GM13976 (cell line): ENCODE measurements around the gene LYPD5.
A peak's percentile ranks its signal among the peaks of the same experiment; 100 is the strongest.
"Not testable (repeated sequence)": the region's sequence is repeated elsewhere in the genome, so short reads cannot be mapped to it uniquely, and the experiment has no call there.

Experiments
- DNase-seq: peaks from one replicate; pipeline ENCODE4 v3.0.0; 2012; ENCODE audit warnings: low spot score
- in situ Hi-C: fragments of 300-500 bp; cut with MboI; formaldehyde crosslinking; loops from one replicate; pipeline ENCODE4 v1.12.0; 2022; ENCODE audit warnings: low sequenced_read_pairs, mixed read lengths, inconsistent platforms; ENCODE audit not compliant: unreplicated experiment
- TF ChIP-seq, protein P1 (sequence below): IDR thresholded peaks from 2 replicates; pipeline ENCODE4 v1.5.1; 2012; ENCODE audit warnings: borderline replicate concordance, mild to moderate bottlenecking; ENCODE audit not compliant: insufficient read depth; ENCODE audit errors: extremely low read depth, missing control alignments, control extremely low read depth

Gene LYPD5

DNA sequence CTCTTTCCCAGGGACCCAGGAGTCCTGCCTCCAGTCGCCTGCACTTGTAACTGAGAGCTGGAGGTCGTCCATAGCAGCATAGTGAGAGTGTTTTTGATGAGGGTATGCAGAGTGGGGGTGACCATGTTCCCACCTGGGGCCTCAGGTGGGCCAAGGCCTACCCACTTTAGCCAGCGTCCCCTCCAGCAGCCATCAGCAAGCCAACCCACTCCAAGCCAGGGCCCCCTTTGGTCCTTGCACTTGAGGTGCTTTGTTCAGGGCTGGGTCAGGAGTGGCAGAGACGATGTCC, 35.5 kb downstream of the LYPD5 start:
- in situ Hi-C loops = no loop called here
- TF ChIP-seq, protein P1, sequence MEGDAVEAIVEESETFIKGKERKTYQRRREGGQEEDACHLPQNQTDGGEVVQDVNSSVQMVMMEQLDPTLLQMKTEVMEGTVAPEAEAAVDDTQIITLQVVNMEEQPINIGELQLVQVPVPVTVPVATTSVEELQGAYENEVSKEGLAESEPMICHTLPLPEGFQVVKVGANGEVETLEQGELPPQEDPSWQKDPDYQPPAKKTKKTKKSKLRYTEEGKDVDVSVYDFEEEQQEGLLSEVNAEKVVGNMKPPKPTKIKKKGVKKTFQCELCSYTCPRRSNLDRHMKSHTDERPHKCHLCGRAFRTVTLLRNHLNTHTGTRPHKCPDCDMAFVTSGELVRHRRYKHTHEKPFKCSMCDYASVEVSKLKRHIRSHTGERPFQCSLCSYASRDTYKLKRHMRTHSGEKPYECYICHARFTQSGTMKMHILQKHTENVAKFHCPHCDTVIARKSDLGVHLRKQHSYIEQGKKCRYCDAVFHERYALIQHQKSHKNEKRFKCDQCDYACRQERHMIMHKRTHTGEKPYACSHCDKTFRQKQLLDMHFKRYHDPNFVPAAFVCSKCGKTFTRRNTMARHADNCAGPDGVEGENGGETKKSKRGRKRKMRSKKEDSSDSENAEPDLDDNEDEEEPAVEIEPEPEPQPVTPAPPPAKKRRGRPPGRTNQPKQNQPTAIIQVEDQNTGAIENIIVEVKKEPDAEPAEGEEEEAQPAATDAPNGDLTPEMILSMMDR = no peak
- no peak for DNase-seq

DNA sequence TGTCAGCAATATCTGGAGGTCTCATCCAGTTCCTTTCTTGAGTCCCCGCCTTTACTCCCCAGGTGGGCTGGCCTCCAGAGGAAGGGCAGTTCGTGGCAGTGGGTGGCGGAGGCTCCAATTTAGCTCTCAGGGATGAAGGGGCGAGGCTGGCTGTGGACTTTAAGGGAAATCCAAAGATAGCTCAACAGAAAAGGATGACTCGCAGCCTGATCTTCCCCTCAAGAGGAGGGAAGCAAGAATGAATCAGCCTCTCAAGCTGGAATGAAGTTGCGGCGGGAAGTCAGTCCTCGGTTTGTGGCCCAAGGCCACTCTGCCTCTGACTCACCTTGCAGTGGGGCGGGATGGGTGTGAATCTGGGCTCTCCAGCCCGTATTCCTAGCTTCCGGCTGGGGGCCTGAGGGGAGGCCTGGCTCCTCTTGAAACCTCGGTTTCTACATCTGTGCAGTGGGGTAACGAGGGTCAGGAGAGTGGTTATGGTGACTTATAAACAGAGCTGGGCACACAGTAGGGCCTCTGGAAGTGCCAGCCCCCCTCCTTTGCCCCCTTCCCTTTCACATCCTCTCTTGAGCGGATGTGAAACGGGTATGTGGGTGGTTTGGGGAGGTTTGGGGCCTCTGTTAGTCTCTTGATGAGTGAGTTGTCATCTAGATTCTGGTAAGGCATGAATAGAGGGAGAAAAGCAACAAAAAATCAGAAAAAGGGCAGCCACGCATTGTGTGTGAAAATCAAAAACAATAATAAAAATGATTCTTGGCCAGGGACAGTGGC, 37.0 kb downstream of the LYPD5 start:
- peak; percentile 72 for DNase-seq
- TF ChIP-seq, protein P1 = no peak
- in situ Hi-C loops = no loop called here

DNA sequence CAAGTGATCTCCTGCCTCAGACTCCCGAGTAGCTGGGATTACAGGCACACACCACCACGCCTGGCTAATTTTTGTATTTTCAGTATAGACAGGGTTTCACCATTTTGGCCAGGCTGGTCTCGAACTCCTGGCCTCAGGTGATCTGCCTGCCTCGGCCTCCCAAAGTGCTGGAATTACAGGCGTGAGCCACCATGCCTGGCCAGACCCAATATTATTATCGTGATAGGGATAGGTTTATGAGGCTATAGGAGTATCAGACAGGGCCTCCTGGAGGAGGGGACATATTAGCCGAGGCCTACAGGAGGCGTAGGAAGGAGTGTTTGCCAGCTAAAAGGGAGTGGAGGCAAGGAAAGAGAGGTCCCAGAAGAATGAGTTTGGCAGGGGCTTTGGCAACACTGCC, 37.6 kb downstream of the LYPD5 start:
- DNase-seq, in situ Hi-C loops: not testable (repeated sequence)

DNA sequence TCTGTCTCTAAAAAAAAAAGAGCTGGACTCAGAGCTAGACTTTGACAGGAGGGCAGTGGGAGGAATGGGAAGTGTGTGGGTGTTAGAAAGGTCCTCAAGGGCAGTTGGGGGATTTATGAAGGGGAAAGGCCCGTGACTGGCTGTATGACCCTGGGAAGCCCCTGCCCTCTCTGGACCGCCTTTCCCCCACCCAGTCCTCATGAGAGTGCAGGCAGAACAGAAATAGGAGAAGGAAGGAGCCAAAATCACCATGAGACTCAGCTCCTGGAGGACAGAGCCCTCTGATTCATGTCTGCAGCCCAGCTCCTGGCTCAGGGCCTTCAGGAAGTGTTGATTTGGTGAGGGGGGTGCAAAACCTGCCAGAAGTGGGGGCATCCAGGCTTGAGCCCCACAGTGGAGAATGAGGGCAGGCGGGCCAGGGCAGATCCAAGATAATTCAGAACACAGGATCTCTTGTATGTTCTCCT, 38.7 kb downstream of the LYPD5 start:
- TF ChIP-seq, protein P1 = no peak
- in situ Hi-C loops = no loop called here
- DNase-seq = no peak

DNA sequence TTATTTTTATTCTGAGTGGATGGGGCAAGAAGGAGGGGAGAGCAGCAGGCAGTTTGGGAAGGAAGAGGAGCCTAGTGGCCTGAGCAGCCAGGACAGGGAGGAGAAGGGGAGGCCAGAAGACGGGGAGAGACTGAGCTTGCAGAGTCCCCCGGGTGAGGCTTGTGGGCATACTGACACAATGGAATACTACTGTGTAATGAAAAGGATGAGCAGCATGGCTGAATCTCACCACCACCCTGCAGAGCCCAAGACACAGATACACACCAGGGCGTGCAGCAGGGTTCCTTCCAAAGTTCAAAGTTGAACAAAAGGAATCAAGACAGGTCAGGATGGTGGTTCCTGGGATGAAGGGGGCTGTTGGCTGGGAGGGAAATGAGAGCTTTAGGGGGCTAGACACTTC, 39.4 kb downstream of the LYPD5 start:
- TF ChIP-seq, protein P1 = no peak
- no peak for DNase-seq
- in situ Hi-C loops = no loop called here

DNA sequence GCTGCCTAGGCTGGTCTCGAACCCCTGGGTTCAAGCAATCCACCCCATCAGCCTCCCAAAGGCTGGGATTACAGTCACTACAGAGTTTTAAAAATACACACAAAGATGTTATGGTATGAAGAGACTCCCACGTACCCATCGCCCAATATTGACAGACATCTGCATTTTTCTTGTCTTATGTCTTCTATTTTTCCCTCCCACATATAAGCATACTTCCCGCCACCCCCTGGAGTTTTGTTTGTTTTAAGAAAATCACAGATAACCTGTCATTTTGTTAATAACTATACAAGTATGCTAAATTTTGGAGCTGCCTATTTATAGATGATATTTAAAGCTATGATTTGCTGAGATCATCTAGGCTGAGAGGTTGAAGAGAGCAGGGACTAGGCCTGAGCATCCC, 41.3 kb downstream of the LYPD5 start:
- DNase-seq = no peak
- in situ Hi-C loops = no loop called here
- TF ChIP-seq, protein P1 = no peak

DNA sequence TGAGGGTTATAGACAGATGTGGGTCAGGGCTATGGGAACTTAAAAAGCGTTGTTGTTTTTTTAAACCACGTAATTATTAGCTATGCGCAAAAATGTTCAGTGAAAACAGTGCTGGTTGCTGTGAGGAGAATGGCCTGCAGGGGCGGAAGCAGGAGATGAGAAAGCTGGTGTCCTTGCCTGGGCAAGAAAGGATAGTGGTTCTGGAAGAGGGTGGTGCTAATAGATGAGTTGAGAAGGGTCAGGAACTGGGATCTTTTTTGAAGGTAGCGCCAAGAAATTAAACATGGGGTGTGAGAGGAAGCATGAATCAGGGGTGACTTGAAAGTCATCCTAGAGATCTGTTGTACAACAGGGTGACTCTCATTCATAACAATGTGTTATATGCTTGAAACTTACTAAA, 42.7 kb downstream of the LYPD5 start:
- in situ Hi-C loops = no loop called here
- TF ChIP-seq, protein P1 = no peak
- DNase-seq = no peak
